Tibial nerve (tissue), 4 donors: ENCODE data around the gene TCEA3. TPM values are rescaled to one million over a fixed set of nuclear protein-coding genes. Genes with fewer than 3 reads are reported as not detected.

ENCODE experiments used
- DNase-seq, 2 donors: peaks; one replicate each; pipeline ENCODE4 v3.0.0-alpha.2; 2019; ENCODE audit warnings: low spot score in 2 of 2
- H3K27ac ChIP-seq, 4 donors: fragments of 200-600 bp; sonication (generic) in 3 of 4; one replicate each; pipeline ENCODE4 v1.5.1; 2017 to 2019; ENCODE audit warnings: mild to moderate bottlenecking in 1 of 4
- H3K27me3 ChIP-seq, 2 donors: fragments of 200-600 bp; sonication (generic) in 1 of 2; one replicate each; pipeline versions ENCODE4 v1.5.1 to v1.6.0; 2017 to 2019
- H3K36me3 ChIP-seq, 3 donors: fragments of 200-600 bp; sonication (generic); one replicate each; pipeline ENCODE4 v1.5.1; 2018 to 2019
- H3K4me1 ChIP-seq, 4 donors: fragments of 200-600 bp; sonication (generic) in 3 of 4; one replicate each; pipeline ENCODE4 v1.5.1; 2017 to 2019
- H3K4me3 ChIP-seq, 4 donors: fragments of 200-600 bp; sonication (generic) in 3 of 4; one replicate each; pipeline ENCODE4 v1.5.1; 2017 to 2019; ENCODE audit warnings: mild to moderate bottlenecking in 1 of 4, moderate library complexity in 1 of 4
- H3K9me3 ChIP-seq, 4 donors: fragments of 200-600 bp; sonication (generic) in 3 of 4; one replicate each; pipeline ENCODE4 v1.5.1; 2017 to 2019
- EP300 ChIP-seq, 2 donors: sonication (generic); formaldehyde crosslinking; IDR thresholded peaks; one replicate each; pipeline ENCODE4 v1.6.1; 2017; ENCODE audit warnings: antibody characterized with exemption in 2 of 2, mild to moderate bottlenecking in 1 of 2
- POLR2A ChIP-seq, 2 donors: fragments of 450-650 bp; IDR thresholded peaks; one replicate each; pipeline ENCODE4 v1.6.1; 2017; ENCODE audit warnings: antibody characterized with exemption in 2 of 2, mild to moderate bottlenecking in 2 of 2, moderate library complexity in 2 of 2
- WGBS, 2 donors: methylation state at CpG; one replicate each; pipeline ENCODE4 v1.1.5; 2018; 5-methylcytosine and 5-hydroxymethylcytosine counted together
- total RNA-seq, 4 donors: library from RNA; depleted of rRNA; stranded (reverse); fragments of >200 nt; gene quantifications; one replicate each; pipeline ENCODE4 v1.1.0, GENCODE V29; 2016
- TF ChIP-seq, protein P1 (sequence below), 5 experiments: fragments of 200-600 bp in 3 of 5; fragments of 450-650 bp in 2 of 5; sonication (generic) in 3 of 5; IDR thresholded peaks; one replicate each; pipeline ENCODE4 v1.5.1; 2016 to 2019; ENCODE audit warnings: antibody characterized with exemption in 5 of 5, mild to moderate bottlenecking in 3 of 5, moderate library complexity in 2 of 5

Gene TCEA3
- total RNA-seq, 4 donors from 2014 or later: 21.0 to 48.5 (median 38.8) TPM

DNA sequence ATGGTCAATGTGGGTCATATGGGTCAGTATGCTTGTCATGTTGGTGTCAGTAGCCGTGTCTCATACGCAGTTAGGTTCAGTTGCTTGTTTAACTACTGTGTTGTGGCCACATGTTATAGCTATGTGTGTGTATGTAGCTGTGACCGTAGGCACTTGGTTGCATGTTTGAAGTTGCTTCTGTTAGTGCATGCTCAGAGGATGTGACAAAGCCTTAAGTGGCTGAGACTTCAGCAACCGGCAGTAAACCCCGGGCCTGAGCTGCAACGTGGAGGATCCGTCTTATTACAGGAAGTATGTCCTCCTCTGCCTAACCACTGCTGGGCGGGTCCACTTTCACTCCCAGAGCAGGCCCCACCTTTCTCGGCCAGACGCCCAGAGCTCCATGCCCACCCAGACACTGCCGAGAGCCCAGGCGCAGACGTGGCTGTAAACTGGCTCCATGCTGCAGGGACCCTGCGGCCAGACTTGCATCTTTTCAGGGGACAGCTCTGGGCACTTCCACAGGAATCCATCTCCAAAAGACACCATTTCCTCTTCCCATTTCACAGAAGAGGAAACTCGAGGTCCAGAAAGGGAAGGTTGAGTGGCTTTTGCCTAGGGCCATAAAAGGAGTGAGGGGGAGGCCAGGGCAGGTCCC, 2.2 kb downstream of the TCEA3 start:
- peak; percentile 46 to 53 for DNase-seq
- Histone ChIP-seq H3K27me3 (no peaks in the 10 kb centered on the region), H3K36me3 (peaks cover 0 to 2% (median 0%) of the 10 kb centered on the region in 3 donors), H3K4me3 (peak overlapping the region in 1 of 4 donors; percentile 9), H3K27ac (peak overlapping the region in 3 of 4 donors; percentile 71 to 79 (median 77)), H3K9me3 (no peaks in the 10 kb centered on the region), H3K4me1 (peaks cover 0 to 42% (median 22%) of the 10 kb centered on the region in 4 donors)
- TF ChIP-seq, protein P1, sequence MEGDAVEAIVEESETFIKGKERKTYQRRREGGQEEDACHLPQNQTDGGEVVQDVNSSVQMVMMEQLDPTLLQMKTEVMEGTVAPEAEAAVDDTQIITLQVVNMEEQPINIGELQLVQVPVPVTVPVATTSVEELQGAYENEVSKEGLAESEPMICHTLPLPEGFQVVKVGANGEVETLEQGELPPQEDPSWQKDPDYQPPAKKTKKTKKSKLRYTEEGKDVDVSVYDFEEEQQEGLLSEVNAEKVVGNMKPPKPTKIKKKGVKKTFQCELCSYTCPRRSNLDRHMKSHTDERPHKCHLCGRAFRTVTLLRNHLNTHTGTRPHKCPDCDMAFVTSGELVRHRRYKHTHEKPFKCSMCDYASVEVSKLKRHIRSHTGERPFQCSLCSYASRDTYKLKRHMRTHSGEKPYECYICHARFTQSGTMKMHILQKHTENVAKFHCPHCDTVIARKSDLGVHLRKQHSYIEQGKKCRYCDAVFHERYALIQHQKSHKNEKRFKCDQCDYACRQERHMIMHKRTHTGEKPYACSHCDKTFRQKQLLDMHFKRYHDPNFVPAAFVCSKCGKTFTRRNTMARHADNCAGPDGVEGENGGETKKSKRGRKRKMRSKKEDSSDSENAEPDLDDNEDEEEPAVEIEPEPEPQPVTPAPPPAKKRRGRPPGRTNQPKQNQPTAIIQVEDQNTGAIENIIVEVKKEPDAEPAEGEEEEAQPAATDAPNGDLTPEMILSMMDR (IDR thresholded peaks at IDR 0.05): no peak
- no peak for TF ChIP-seq POLR2A (IDR thresholded peaks at IDR 0.05)
- TF ChIP-seq EP300 (IDR thresholded peaks at IDR 0.05): no peak
- 8 to 11% methylated on average over 7 to 15 of the region's 15 CpGs for WGBS, 2 donors

DNA sequence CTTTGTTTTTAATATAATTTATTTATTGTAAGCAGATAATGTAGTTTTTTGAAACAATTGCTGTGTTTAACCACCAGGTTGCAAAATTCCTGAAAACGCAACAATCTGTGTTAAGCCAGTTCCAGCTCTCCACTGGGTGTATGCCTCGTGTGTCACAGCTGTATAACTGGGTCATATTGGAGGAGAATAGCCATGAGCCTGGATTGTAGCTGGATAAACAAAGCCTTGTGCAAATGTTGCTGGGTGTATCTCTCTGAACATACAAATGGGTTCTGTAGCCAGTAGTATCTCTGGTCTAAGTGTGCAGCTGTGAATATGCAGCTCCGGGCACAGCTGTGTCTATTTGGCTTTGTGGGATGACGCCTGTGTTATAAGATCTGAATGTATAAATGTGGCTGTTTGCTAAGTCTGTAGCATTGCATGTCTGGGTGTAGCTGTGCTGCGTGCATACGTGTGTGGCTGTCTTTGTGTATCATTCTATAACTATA, 2.8 kb downstream of the TCEA3 start:
- TF ChIP-seq EP300 (IDR thresholded peaks at IDR 0.05): peak in 1 of 2 donors; percentile 22
- TF ChIP-seq, protein P1 (IDR thresholded peaks at IDR 0.05): peak in 2 of 5 experiments; percentile 21 to 43
- no peak for TF ChIP-seq POLR2A (IDR thresholded peaks at IDR 0.05)
- WGBS, 2 donors: 33 to 37% methylated on average over 6 of the region's 6 CpGs
- no peaks in the 10 kb centered on the region for H3K27me3 ChIP-seq
- H3K4me1 ChIP-seq: peaks cover 0 to 42% (median 22%) of the 10 kb centered on the region in 4 donors
- no peak overlapping the region for H3K4me3 ChIP-seq
- H3K9me3 ChIP-seq: no peaks in the 10 kb centered on the region
- peak overlapping the region in 3 of 4 donors; percentile 66 to 79 (median 77) for H3K27ac ChIP-seq
- H3K36me3 ChIP-seq: peaks cover 0 to 8% (median 0%) of the 10 kb centered on the region in 3 donors
- DNase-seq: peak in 1 of 2 donors; percentile 37

GRCh38 chr1:23421343-23421742, 3.2 kb downstream of the TCEA3 start:
- Histone ChIP-seq H3K27me3 (no peaks in the 10 kb centered on the region), H3K9me3 (no peaks in the 10 kb centered on the region), H3K4me3 (no peak overlapping the region), H3K27ac (peak overlapping the region in 2 of 4 donors; percentile 66 to 77), H3K4me1 (peaks cover 0 to 42% (median 22%) of the 10 kb centered on the region in 4 donors), H3K36me3 (peaks cover 0 to 12% (median 0%) of the 10 kb centered on the region in 3 donors)
- no peak for TF ChIP-seq POLR2A (IDR thresholded peaks at IDR 0.05)
- TF ChIP-seq, protein P1 (IDR thresholded peaks at IDR 0.05): no peak
- 69 to 78% methylated on average over 3 of the region's 3 CpGs for WGBS, 2 donors
- DNase-seq: no peak

DNA sequence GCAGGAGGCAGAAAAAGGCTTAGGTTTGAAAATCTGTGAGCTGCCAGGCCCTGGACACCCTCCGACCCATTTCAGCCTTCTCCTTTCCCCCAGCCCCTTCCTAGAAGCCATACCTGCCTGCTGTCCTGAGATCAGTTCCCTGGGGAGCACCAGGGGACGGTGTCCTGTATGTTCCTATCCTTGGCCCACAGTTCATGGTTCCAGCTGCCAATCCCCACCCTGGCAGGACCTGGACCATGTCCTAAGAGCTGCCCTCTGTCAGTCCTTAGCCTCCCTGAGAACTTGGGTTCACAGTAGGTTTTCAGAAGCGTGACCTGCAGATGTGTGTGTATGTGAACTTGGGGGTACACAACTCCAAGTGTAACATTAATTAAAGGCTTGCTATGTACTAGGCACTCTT, 3.8 kb downstream of the TCEA3 start:
- DNase-seq: no peak
- TF ChIP-seq, protein P1 (IDR thresholded peaks at IDR 0.05): no peak
- no peak overlapping the region for H3K27ac ChIP-seq
- H3K36me3 ChIP-seq: peaks cover 0 to 12% (median 0%) of the 10 kb centered on the region in 3 donors
- WGBS, 2 donors: 87 to 97% methylated on average over 3 of the region's 3 CpGs
- H3K9me3 ChIP-seq: no peaks in the 10 kb centered on the region
- no peak overlapping the region for H3K4me3 ChIP-seq
- H3K27me3 ChIP-seq: no peaks in the 10 kb centered on the region
- H3K4me1 ChIP-seq: peaks cover 0 to 42% (median 22%) of the 10 kb centered on the region in 4 donors

DNA sequence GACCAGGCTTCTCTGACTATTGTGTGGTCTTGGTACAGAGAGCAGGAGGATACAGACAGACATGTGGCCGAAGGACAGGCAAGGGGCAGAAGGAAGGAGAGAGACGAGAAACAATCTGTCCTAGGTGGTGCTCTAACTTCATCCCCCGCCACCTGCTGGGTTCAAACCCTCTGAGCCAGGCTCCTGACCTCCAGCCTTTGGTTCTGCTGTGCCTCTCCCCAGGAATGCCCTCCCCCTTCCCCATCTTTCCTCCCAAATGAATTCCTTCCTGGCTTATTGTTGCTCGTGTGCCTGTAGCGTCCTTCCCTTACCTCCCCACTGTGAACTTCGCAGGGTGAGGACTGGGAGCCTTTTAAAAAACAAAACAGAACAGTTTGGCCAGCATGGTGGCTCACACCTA, 5.4 kb downstream of the TCEA3 start:
- H3K27ac ChIP-seq: no peak overlapping the region
- no peaks in the 10 kb centered on the region for H3K9me3 ChIP-seq
- H3K4me1 ChIP-seq: peaks cover 0 to 30% (median 17%) of the 10 kb centered on the region in 4 donors
- H3K4me3 ChIP-seq: no peak overlapping the region
- H3K27me3 ChIP-seq: no peaks in the 10 kb centered on the region
- no peak for DNase-seq
- no peak for TF ChIP-seq EP300 (IDR thresholded peaks at IDR 0.05)
- 63 to 66% methylated on average over 6 of the region's 6 CpGs for whole genome bisulfite sequencing, 2 donors
- H3K36me3 ChIP-seq: peaks cover 0 to 19% (median 0%) of the 10 kb centered on the region in 3 donors
